Thoracic aorta (tissue), 2 donors: ENCODE results near the gene SIRT4. TPM values are rescaled to one million over a fixed set of nuclear protein-coding genes. Genes with fewer than 3 reads are reported as not detected.

Experiments
- ATAC-seq: fragments of 150-250 bp; one replicate; pipeline ENCODE4 v1.8.0; 2017; ENCODE audit warnings: low read depth; ENCODE audit not compliant: insufficient number of reproducible peaks, low FRiP score
- DNase-seq: peaks from one replicate; pipeline ENCODE4 v3.0.0-alpha.2; 2020; ENCODE audit warnings: low spot score
- H3K27ac ChIP-seq, 2 donors: fragments of 200-600 bp; sonication (generic); 1 replicate in 1 of 2; 2 replicates in 1 of 2; pipeline ENCODE4 v1.5.1; 2016; ENCODE audit warnings: mild to moderate bottlenecking in 2 of 2, moderate library complexity in 2 of 2
- H3K27me3 ChIP-seq: fragments of 200-600 bp; sonication (generic); replicated peaks from 2 replicates; pipeline ENCODE4 v1.6.0; 2016; ENCODE audit warnings: mild to moderate bottlenecking; ENCODE audit not compliant: insufficient read depth
- H3K36me3 ChIP-seq: fragments of 200-600 bp; sonication (generic); one replicate; pipeline ENCODE4 v1.5.1; 2016
- H3K4me1 ChIP-seq, 2 donors: fragments of 200-600 bp; sonication (generic); 1 replicate in 1 of 2; 2 replicates in 1 of 2; pipeline versions ENCODE4 v1.5.1 to v1.6.0; 2016; ENCODE audit warnings: low read depth in 2 of 2, mild to moderate bottlenecking in 1 of 2; ENCODE audit not compliant: control insufficient read depth in 1 of 2
- H3K4me3 ChIP-seq: fragments of 200-600 bp; sonication (generic); 2 replicates; pipeline ENCODE4 v1.5.1; 2016; ENCODE audit warnings: mild to moderate bottlenecking
- H3K9me3 ChIP-seq: fragments of 200-600 bp; sonication (generic); 2 replicates; pipeline ENCODE4 v1.5.1; 2016
- CTCF ChIP-seq: fragments of 200-600 bp; sonication (generic); IDR thresholded peaks from one replicate; pipeline ENCODE4 v1.5.1; 2019; ENCODE audit warnings: antibody characterized with exemption
- total RNA-seq, 2 donors: library from RNA; depleted of rRNA; stranded (reverse); fragments of >200 nt; gene quantifications; one replicate each; pipeline versions ENCODE4 v1.1.0 to v1.2.3, GENCODE V29; 2016

Gene SIRT4
- total RNA-seq, 2 donors from 2014 or later: 0.56 to 8.8 TPM

- H3K9me3 ChIP-seq: no peaks in the 10 kb centered on the region
- no peak for TF ChIP-seq CTCF
- no peaks in the 10 kb centered on the region for H3K36me3 ChIP-seq
- H3K27ac ChIP-seq: no peak overlapping the region
- no peak overlapping the region for H3K4me3 ChIP-seq
- H3K27me3 ChIP-seq: no peaks in the 10 kb centered on the region
- ATAC-seq (no peak), DNase-seq (no peak)
- no peaks in the 10 kb centered on the region for H3K4me1 ChIP-seq
Measured at GRCh38 chr12:120284381-120284780, 17.7 kb upstream of the SIRT4 start.

GRCh38 chr12:120286768-120287490 is 15.2 kb upstream of the SIRT4 start:
- ATAC-seq: no peak
- Histone ChIP-seq H3K4me3 (no peak overlapping the region), H3K4me1 (peaks cover 0 to 6% of the 10 kb centered on the region in 2 donors)

GRCh38 chr12:120287491-120287890 is 14.6 kb upstream of the SIRT4 start:
- no peak for ATAC-seq
- no peaks in the 10 kb centered on the region for H3K9me3 ChIP-seq
- no peak for TF ChIP-seq CTCF

More at GRCh38 chr12:120286768-120287490, 15.2 kb upstream of the SIRT4 start:
- no peak for DNase-seq
- Histone ChIP-seq H3K36me3 (no peaks in the 10 kb centered on the region), H3K9me3 (no peaks in the 10 kb centered on the region), H3K27me3 (no peaks in the 10 kb centered on the region), H3K27ac (no peak overlapping the region)
- no peak for TF ChIP-seq CTCF

GRCh38 chr12:120290609-120291305 is 11.4 kb upstream of the SIRT4 start:
- Histone ChIP-seq H3K4me3 (peak overlapping the region; percentile 83), H3K27me3 (no peaks in the 10 kb centered on the region), H3K9me3 (no peaks in the 10 kb centered on the region), H3K4me1 (peaks cover 0 to 6% of the 10 kb centered on the region in 2 donors), H3K36me3 (no peaks in the 10 kb centered on the region), H3K27ac (peak overlapping the region; percentile 96 to 99)
- ATAC-seq (no peak), DNase-seq (no peak)
- no peak for TF ChIP-seq CTCF

More at GRCh38 chr12:120287491-120287890, 14.6 kb upstream of the SIRT4 start:
- Histone ChIP-seq H3K36me3 (no peaks in the 10 kb centered on the region), H3K4me3 (no peak overlapping the region), H3K27me3 (no peaks in the 10 kb centered on the region), H3K27ac (no peak overlapping the region), H3K4me1 (peaks cover 0 to 6% of the 10 kb centered on the region in 2 donors)
- no peak for DNase-seq

- no peak for TF ChIP-seq CTCF
- no peak for ATAC-seq
- Histone ChIP-seq H3K4me1 (peaks cover 0 to 6% of the 10 kb centered on the region in 2 donors), H3K27me3 (no peaks in the 10 kb centered on the region), H3K9me3 (no peaks in the 10 kb centered on the region), H3K27ac (peak overlapping the region; percentile 96 to 99), H3K36me3 (no peaks in the 10 kb centered on the region), H3K4me3 (peak overlapping the region; percentile 83)
- DNase-seq: no peak
Measured at GRCh38 chr12:120292411-120292660, 9.8 kb upstream of the SIRT4 start.
